ENCODE measurements around the gene MORN4. TPM values are rescaled to one million over a fixed set of nuclear protein-coding genes. Genes with fewer than 3 reads are reported as not detected.

Gene MORN4
- total RNA-seq, 2 donors from 2014 or later = 4.9 to 8.3 TPM

GRCh38 chr10:97675222-97675621 lies 41.9 kb upstream of the MORN4 start:
- TF ChIP-seq CTCF (IDR thresholded peaks at IDR 0.05) (no peak), POLR2A (IDR thresholded peaks at IDR 0.05) (no peak)
- DNase-seq (no peak), ATAC-seq (no peak)
- intact Hi-C loops (cut with DNase I) = no loop called here
- no peaks in the 10 kb centered on the region for H3K27me3 ChIP-seq
- H3K36me3 ChIP-seq (replicated peaks in 1 of 2; ENCODE audit: insufficient read depth in 1 of 2, low read depth in 2 of 2) = peaks cover 0 to 3% of the 10 kb centered on the region in 2 donors
- H3K9me3 ChIP-seq = no peaks in the 10 kb centered on the region
- no peaks in the 10 kb centered on the region for H3K4me1 ChIP-seq
- no peak overlapping the region for H3K4me3 ChIP-seq
- WGBS, 2 donors = 88 to 93% methylated on average over 9 of the region's 9 CpGs
- no peak overlapping the region for H3K27ac ChIP-seq

- Histone ChIP-seq H3K27ac (no peak overlapping the region), H3K9me3 (no peaks in the 10 kb centered on the region), H3K36me3 (replicated peaks in 1 of 2; ENCODE audit: insufficient read depth in 1 of 2, low read depth in 2 of 2) (peaks cover 0 to 3% of the 10 kb centered on the region in 2 donors), H3K4me1 (no peaks in the 10 kb centered on the region), H3K4me3 (no peak overlapping the region), H3K27me3 (no peaks in the 10 kb centered on the region)
- TF ChIP-seq POLR2A (IDR thresholded peaks at IDR 0.05) (no peak), CTCF (IDR thresholded peaks at IDR 0.05) (no peak)
- WGBS, 2 donors = 75 to 78% methylated on average over 8 of the region's 8 CpGs
- intact Hi-C loops (cut with DNase I) = no loop called here
- ATAC-seq (no peak), DNase-seq (no peak)
Observed at GRCh38 chr10:97673736-97674525, 40.6 kb upstream of the MORN4 start.

GRCh38 chr10:97669571-97669970 lies 36.3 kb upstream of the MORN4 start:
- TF ChIP-seq CTCF (IDR thresholded peaks at IDR 0.05) (no peak), POLR2A (IDR thresholded peaks at IDR 0.05) (no peak)
- intact Hi-C loops (cut with DNase I) = no loop called here
- Histone ChIP-seq H3K27ac (no peak overlapping the region), H3K27me3 (no peaks in the 10 kb centered on the region), H3K9me3 (no peaks in the 10 kb centered on the region), H3K4me1 (peaks cover 3% of the 10 kb centered on the region), H3K36me3 (replicated peaks in 1 of 2; ENCODE audit: insufficient read depth in 1 of 2, low read depth in 2 of 2) (peaks cover 0 to 2% of the 10 kb centered on the region in 2 donors), H3K4me3 (no peak overlapping the region)
- WGBS, 2 donors = 79 to 82% methylated on average over 1 of the region's 1 CpG
- ATAC-seq (no peak), DNase-seq (no peak)

GRCh38 chr10:97667463-97667862 lies 34.2 kb upstream of the MORN4 start:
- Histone ChIP-seq H3K27me3 (no peaks in the 10 kb centered on the region), H3K36me3 (replicated peaks in 1 of 2; ENCODE audit: insufficient read depth in 1 of 2, low read depth in 2 of 2) (peaks cover 0 to 3% of the 10 kb centered on the region in 2 donors), H3K9me3 (no peaks in the 10 kb centered on the region), H3K4me1 (peaks cover 11% of the 10 kb centered on the region), H3K4me3 (no peak overlapping the region), H3K27ac (no peak overlapping the region)
- TF ChIP-seq POLR2A (IDR thresholded peaks at IDR 0.05) = no peak
- TF ChIP-seq CTCF (IDR thresholded peaks at IDR 0.05) = no peak
- ATAC-seq (no peak), DNase-seq (no peak)
- intact Hi-C loops (cut with DNase I) = no loop called here
- WGBS, 2 donors = 70 to 81% methylated on average over 6 of the region's 6 CpGs

DNA sequence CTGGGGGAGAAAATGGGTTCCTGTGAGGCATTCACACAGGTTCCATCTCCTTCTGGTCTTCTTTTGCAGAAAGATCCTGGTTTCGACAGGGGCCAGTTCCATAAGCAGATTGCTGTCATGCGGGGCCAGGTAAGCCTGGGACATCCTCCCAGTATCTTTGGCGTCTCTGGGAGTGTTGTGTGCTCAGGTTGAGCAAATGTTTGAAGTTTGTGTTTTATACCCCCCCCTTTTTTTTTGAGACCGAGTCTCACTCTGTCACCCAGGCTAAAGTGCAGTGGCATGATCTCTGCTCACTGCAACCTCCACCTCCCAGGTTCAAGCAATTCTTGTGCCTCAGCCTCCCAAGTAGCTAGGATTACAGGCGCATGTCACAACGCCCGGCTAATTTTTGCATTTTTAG lies 33.7 kb upstream of the MORN4 start:
- Histone ChIP-seq H3K36me3 (replicated peaks in 1 of 2; ENCODE audit: insufficient read depth in 1 of 2, low read depth in 2 of 2) (peaks cover 0 to 3% of the 10 kb centered on the region in 2 donors), H3K4me3 (no peak overlapping the region), H3K9me3 (no peaks in the 10 kb centered on the region), H3K27me3 (no peaks in the 10 kb centered on the region), H3K4me1 (peaks cover 11% of the 10 kb centered on the region), H3K27ac (no peak overlapping the region)
- no peak for DNase-seq
- intact Hi-C loops (cut with DNase I) = no loop called here
- WGBS, 2 donors = 89 to 95% methylated on average over 7 of the region's 7 CpGs
- ATAC-seq = no peak
- TF ChIP-seq POLR2A (IDR thresholded peaks at IDR 0.05) (no peak), CTCF (IDR thresholded peaks at IDR 0.05) (no peak)
